Endodermal cell (in vitro differentiated cells): Measurements from ENCODE around the gene MT1H. TPM values are rescaled to one million over a fixed set of nuclear protein-coding genes. Genes with fewer than 3 reads are reported as not detected.
"Not testable (repeated sequence)": the region's sequence is repeated elsewhere in the genome, so short reads cannot be mapped to it uniquely, and the experiment has no call there.

Source experiments
- DNase-seq: peaks from one replicate; pipeline ENCODE4 v3.0.0-alpha.2; 2017
- H3K27ac ChIP-seq: 2 replicates; pipeline ENCODE4 v1.5.1; 2013; ENCODE audit warnings: mild to moderate bottlenecking, low read depth, low read length, moderate library complexity
- H3K27me3 ChIP-seq: 2 replicates; pipeline ENCODE4 v1.6.1; 2013; ENCODE audit warnings: mild to moderate bottlenecking, low read length, moderate library complexity; ENCODE audit not compliant: insufficient read depth, control insufficient read depth, poor library complexity, severe bottlenecking
- H3K36me3 ChIP-seq: 2 replicates; pipeline ENCODE4 v1.7.0; 2013; ENCODE audit warnings: mild to moderate bottlenecking, low read length, moderate library complexity; ENCODE audit not compliant: control insufficient read depth, insufficient read depth
- H3K4me1 ChIP-seq: one replicate; pipeline ENCODE4 v1.7.0; 2013; ENCODE audit warnings: low read length; ENCODE audit not compliant: control insufficient read depth, insufficient read depth
- H3K4me3 ChIP-seq: 2 replicates; pipeline ENCODE4 v1.5.1; 2013; ENCODE audit warnings: mild to moderate bottlenecking, low read length, moderate library complexity
- H3K9ac ChIP-seq: 2 replicates; pipeline ENCODE4 v1.6.1; 2013; ENCODE audit warnings: mild to moderate bottlenecking, low read length, moderate library complexity; ENCODE audit not compliant: poor library complexity, severe bottlenecking; ENCODE audit errors: extremely low read depth
- H3K9me3 ChIP-seq: 2 replicates; pipeline ENCODE4 v1.6.1; 2013; ENCODE audit warnings: mild to moderate bottlenecking, low read length, moderate library complexity; ENCODE audit not compliant: control insufficient read depth
- H3K27ac Mint-ChIP-seq: 2 replicates; pipeline ENCODE4 v1.8.0; 2020; ENCODE audit warnings: mixed read lengths
- H3K27me3 Mint-ChIP-seq: 2 replicates; pipeline ENCODE4 v1.8.0; 2021; ENCODE audit warnings: mild to moderate bottlenecking, mixed read lengths; ENCODE audit not compliant: insufficient read depth
- H3K36me3 Mint-ChIP-seq: 2 replicates; pipeline ENCODE4 v1.8.0; 2020; ENCODE audit warnings: low read depth, mixed read lengths
- H3K4me1 Mint-ChIP-seq: 2 replicates; pipeline ENCODE4 v1.8.0; 2020; ENCODE audit warnings: mixed read lengths
- H3K4me3 Mint-ChIP-seq: 2 replicates; pipeline ENCODE4 v1.8.0; 2020; ENCODE audit warnings: mild to moderate bottlenecking, moderate library complexity, mixed read lengths
- H3K9me3 Mint-ChIP-seq: 2 replicates; pipeline ENCODE4 v1.8.0; 2020; ENCODE audit warnings: mild to moderate bottlenecking, mixed read lengths
- CTCF ChIP-seq: fragments of 200-600 bp; sonication (generic); conservative IDR thresholded peaks from 2 replicates; pipeline ENCODE4 v1.5.0; 2021; ENCODE audit warnings: antibody characterized with exemption, mild to moderate bottlenecking
- WGBS, 2 experiments: methylation state at CpG; one replicate each; pipeline versions ENCODE4 v1.1.5 to v1.1.7; 2013; ENCODE audit warnings: missing lambda C conversion rate in 2 of 2, mixed read lengths in 1 of 2; ENCODE audit not compliant: insufficient coverage in 1 of 2, insufficient read length in 1 of 2; 5-methylcytosine and 5-hydroxymethylcytosine counted together
- total RNA-seq, 2 donors: library from RNA; stranded (reverse); fragmentation: NEBNext Ultra II Directional in 1 of 2; extraction: Animal tissue kit (Norgen Biotek cat#: 25700) in 1 of 2; gene quantifications; 2 replicates in 1 of 2; 3 replicates in 1 of 2; pipeline ENCODE4 v1.2.1, GENCODE V29; 2021

The MT1H gene
- total RNA-seq, 2 donors from 2014 or later: 1.6 TPM; not detected in 1

GRCh38 chr16:56667581-56668571, 1.7 kb upstream of the MT1H start, which contains the start of gene MT1G:
Gene MT1G (minus strand): TSS chr16:56668065. CDS start chr16:56667993, 72 bp downstream.
- Histone ChIP-seq H3K36me3 (no peaks in the 10 kb centered on the region), H3K27ac (no peak within 1 kb of the TSS), H3K4me3 (no peak within 1 kb of the TSS), H3K9ac (no peak within 1 kb of the TSS), H3K4me1 (no peaks in the 10 kb centered on the region), H3K27me3 (peaks cover 100% of the 10 kb centered on the region), H3K9me3 (no peaks in the 10 kb centered on the region)
- TF ChIP-seq CTCF: no peak
- peak; percentile 74 for DNase-seq
- Mint-ChIP-seq H3K4me1 (peaks cover 2% of the 10 kb centered on the region), H3K36me3 (no peaks in the 10 kb centered on the region), H3K27ac (no peak within 1 kb of the TSS), H3K4me3 (peak within 1 kb of the TSS; percentile 39), H3K9me3 (no peaks in the 10 kb centered on the region), H3K27me3 (peaks cover 98% of the 10 kb centered on the region)
- 19 to 22% methylated on average over 42 to 46 of the region's 46 CpGs for WGBS, 2 experiments

GRCh38 chr16:56669840-56670619, 416 bp downstream of the MT1H start:
- H3K4me1 Mint-ChIP-seq: peaks cover 10% of the 10 kb centered on the region
- no peaks in the 10 kb centered on the region for H3K9me3 ChIP-seq
- DNase-seq: peak; percentile 60
- H3K36me3 ChIP-seq: no peaks in the 10 kb centered on the region
- no peak overlapping the region for H3K27ac Mint-ChIP-seq
- no peak for TF ChIP-seq CTCF
- no peak overlapping the region for H3K4me3 Mint-ChIP-seq
- H3K36me3 Mint-ChIP-seq: no peaks in the 10 kb centered on the region
- H3K4me3 ChIP-seq: no peak overlapping the region
- peaks cover 94% of the 10 kb centered on the region for H3K27me3 Mint-ChIP-seq
- no peak overlapping the region for H3K27ac ChIP-seq
- H3K9me3 Mint-ChIP-seq: no peaks in the 10 kb centered on the region
- 35 to 43% methylated on average over 10 to 19 of the region's 19 CpGs for WGBS, 2 experiments
- no peaks in the 10 kb centered on the region for H3K4me1 ChIP-seq
- no peak overlapping the region for H3K9ac ChIP-seq
- H3K27me3 ChIP-seq: peaks cover 92% of the 10 kb centered on the region

GRCh38 chr16:56670620-56670934, 963 bp downstream of the MT1H start:
- Histone ChIP-seq H3K36me3 (no peaks in the 10 kb centered on the region), H3K27ac (no peak overlapping the region), H3K4me1 (no peaks in the 10 kb centered on the region), H3K9me3 (no peaks in the 10 kb centered on the region), H3K4me3 (no peak overlapping the region), H3K9ac (no peak overlapping the region), H3K27me3 (peaks cover 92% of the 10 kb centered on the region)
- Mint-ChIP-seq H3K36me3 (no peaks in the 10 kb centered on the region), H3K9me3 (no peaks in the 10 kb centered on the region), H3K27me3 (peaks cover 94% of the 10 kb centered on the region), H3K4me1 (peaks cover 15% of the 10 kb centered on the region), H3K4me3 (no peak overlapping the region), H3K27ac (no peak overlapping the region)
- WGBS, 2 experiments: 68 to 85% methylated on average over 2 of the region's 2 CpGs
- DNase-seq: no peak
- no peak for TF ChIP-seq CTCF

GRCh38 chr16:56671691-56672090, 2.1 kb downstream of the MT1H start:
- DNase-seq, H3K9me3 ChIP-seq, H3K36me3 ChIP-seq, H3K27ac ChIP-seq, H3K36me3 Mint-ChIP-seq, H3K27ac Mint-ChIP-seq, H3K9me3 Mint-ChIP-seq, H3K4me3 Mint-ChIP-seq, H3K4me1 ChIP-seq, H3K4me3 ChIP-seq, H3K9ac ChIP-seq: not testable (repeated sequence)
- peaks cover 92% of the 10 kb centered on the region for H3K27me3 Mint-ChIP-seq
- H3K4me1 Mint-ChIP-seq: peaks cover 21% of the 10 kb centered on the region
- WGBS, 2 experiments: 57 to 95% methylated on average over 1 of the region's 2 CpGs
- H3K27me3 ChIP-seq: peaks cover 92% of the 10 kb centered on the region
